Urinary bladder (tissue), 4 donors: ENCODE measurements around the gene ENTR1. TPM values are rescaled to one million over a fixed set of nuclear protein-coding genes. Genes with fewer than 3 reads are reported as not detected.

ENCODE experiments used
- DNase-seq: peaks from one replicate; pipeline ENCODE4 v3.0.0-alpha.2; 2015; ENCODE audit errors: extremely low spot score
- H3K27ac ChIP-seq: one replicate; pipeline ENCODE4 v1.5.1; 2013; ENCODE audit warnings: low read depth, mild to moderate bottlenecking, moderate library complexity
- H3K36me3 ChIP-seq: one replicate; pipeline ENCODE4 v1.6.1; 2013; ENCODE audit warnings: mild to moderate bottlenecking, moderate library complexity; ENCODE audit not compliant: insufficient read depth
- H3K4me1 ChIP-seq: one replicate; pipeline ENCODE4 v1.6.1; 2013; ENCODE audit warnings: mild to moderate bottlenecking, moderate library complexity; ENCODE audit not compliant: insufficient read depth
- H3K4me3 ChIP-seq: one replicate; pipeline ENCODE4 v1.5.1; 2013; ENCODE audit warnings: low read depth, low read length
- WGBS: extraction: QIAGEN DNeasy Blood & Tissue Kit; methylation state at CpG from one replicate; pipeline ENCODE4 v1.1.7; 2013; 5-methylcytosine and 5-hydroxymethylcytosine counted together
- polyA plus RNA-seq: library from polyadenylated mRNA; stranded (reverse); fragments of 200-250 nt; gene quantifications from one replicate; pipeline ENCODE4 v1.2.3, GENCODE V29; 2013
- total RNA-seq: library from RNA; depleted of rRNA; stranded (reverse); fragments of >200 nt; gene quantifications from one replicate; pipeline ENCODE4 v1.2.3, GENCODE V29; 2014
- donor health status: healthy with polysubstance abuse.
- donor health status: healthy.

Gene ENTR1
- total and polyA plus RNA-seq, 2 donors: 20.4 to 37.5 TPM

- no peak overlapping the region for H3K27ac ChIP-seq
- no peak for DNase-seq
- no peak overlapping the region for H3K4me3 ChIP-seq
- WGBS: 86% methylated on average over 21 of the region's 21 CpGs
- H3K36me3 ChIP-seq: peaks cover 2% of the 10 kb centered on the region
- no peaks in the 10 kb centered on the region for H3K4me1 ChIP-seq
Measured at GRCh38 chr9:136392538-136393449, 17.6 kb downstream of the ENTR1 start.

DNA sequence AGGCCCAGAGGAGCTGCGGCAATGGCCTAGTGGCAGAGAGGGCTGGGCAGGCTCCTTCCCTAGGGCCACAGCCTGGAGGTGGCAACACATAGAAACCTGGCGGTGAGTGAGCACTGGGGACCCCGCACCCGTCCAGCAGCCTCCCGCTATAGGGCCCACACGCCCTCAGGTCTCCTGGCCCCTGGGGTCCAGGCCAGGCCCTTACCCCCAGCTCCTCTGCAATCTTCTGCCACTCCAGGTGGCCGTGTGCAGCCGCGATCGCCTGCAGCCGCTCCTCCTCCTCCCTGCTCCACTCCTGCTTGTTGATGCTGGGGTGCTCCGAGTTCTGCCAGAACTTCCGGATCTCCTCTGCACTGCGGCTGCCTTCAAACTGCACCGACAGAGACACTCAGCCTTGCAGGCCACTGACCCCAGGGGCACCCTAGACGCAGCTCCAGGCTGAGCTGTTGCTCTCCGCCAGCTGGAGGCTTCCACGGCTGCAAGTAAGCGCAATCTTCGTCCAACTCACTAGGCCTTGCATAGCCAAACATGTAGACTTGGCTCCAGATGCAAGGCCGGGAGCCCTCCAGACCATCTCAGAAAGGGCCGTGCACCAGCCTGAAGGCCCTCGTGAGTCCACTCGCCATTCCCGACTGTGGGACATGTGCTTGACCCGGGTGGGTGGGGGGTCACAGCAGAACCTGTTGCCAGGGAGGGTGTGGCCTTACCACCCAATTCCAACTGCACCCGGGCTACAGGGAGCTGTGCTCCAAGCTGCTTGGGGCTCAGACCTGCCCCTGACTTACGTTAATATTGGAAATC is 18.5 kb downstream of the ENTR1 start:
- Histone ChIP-seq H3K27ac (no peak overlapping the region), H3K36me3 (peaks cover 2% of the 10 kb centered on the region), H3K4me3 (no peak overlapping the region), H3K4me1 (no peaks in the 10 kb centered on the region)
- no peak for DNase-seq
- WGBS: 93% methylated on average over 28 of the region's 28 CpGs

- no peaks in the 10 kb centered on the region for H3K4me1 ChIP-seq
- WGBS: 87% methylated on average over 14 of the region's 14 CpGs
- no peak overlapping the region for H3K4me3 ChIP-seq
- no peak overlapping the region for H3K27ac ChIP-seq
- no peak for DNase-seq
- H3K36me3 ChIP-seq: peaks cover 2% of the 10 kb centered on the region
Measured at GRCh38 chr9:136389396-136389795, 21.0 kb downstream of the ENTR1 start.

DNA sequence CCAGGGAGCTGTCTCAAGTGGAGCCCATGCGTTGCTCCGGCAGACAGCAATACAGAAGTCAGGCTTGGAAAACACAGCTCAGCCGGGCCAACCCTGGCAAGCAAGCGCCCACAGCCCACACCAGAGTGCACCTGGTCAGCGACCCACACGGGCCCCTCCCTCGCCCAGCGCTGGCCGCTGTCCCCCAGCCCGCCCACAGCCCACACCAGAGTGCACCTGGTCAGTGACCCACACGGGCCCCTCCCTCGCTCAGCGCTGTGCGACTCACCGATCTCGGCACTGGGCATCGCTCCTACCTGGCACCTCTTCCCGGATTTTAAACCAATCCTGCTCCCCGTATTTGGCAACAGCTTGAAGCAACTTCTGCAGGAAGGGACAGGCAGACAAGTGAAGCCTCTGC is 23.2 kb downstream of the ENTR1 start:
- DNase-seq: no peak
- H3K36me3 ChIP-seq: peaks cover 2% of the 10 kb centered on the region
- 95% methylated on average over 19 of the region's 19 CpGs for WGBS
- H3K4me1 ChIP-seq: no peaks in the 10 kb centered on the region
- no peak overlapping the region for H3K4me3 ChIP-seq
- H3K27ac ChIP-seq: no peak overlapping the region

- no peak overlapping the region for H3K27ac ChIP-seq
- 94% methylated on average over 13 of the region's 13 CpGs for WGBS
- no peaks in the 10 kb centered on the region for H3K4me1 ChIP-seq
- H3K36me3 ChIP-seq: no peaks in the 10 kb centered on the region
- H3K4me3 ChIP-seq: no peak overlapping the region
- no peak for DNase-seq
Measured at GRCh38 chr9:136386018-136386417, 24.4 kb downstream of the ENTR1 start.

GRCh38 chr9:136385015-136385414 is 25.4 kb downstream of the ENTR1 start:
- WGBS: 92% methylated on average over 11 of the region's 11 CpGs
- Histone ChIP-seq H3K27ac (no peak overlapping the region), H3K4me1 (no peaks in the 10 kb centered on the region), H3K36me3 (no peaks in the 10 kb centered on the region), H3K4me3 (no peak overlapping the region)
- no peak for DNase-seq

DNA sequence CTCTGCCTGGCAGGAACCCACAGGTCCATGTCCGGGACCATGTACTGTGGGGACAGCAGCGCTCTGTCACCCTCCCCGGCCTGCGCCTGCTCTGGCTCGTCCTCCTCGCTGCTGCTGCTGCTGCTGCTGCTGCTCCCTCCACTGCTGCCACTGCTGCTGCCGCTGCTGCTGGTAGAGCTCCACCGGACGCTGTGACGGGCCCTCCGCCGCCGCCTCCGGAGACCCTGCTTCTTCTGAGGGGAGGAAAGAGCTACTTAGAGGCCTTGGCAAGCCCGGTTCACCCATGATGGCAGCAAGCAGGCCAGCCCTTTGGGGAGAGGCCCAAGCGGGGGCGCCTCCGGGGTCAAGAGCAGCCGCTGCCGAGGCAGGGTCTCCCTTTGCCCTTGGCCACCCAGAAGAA is 27.0 kb downstream of the ENTR1 start:
- Histone ChIP-seq H3K4me1 (no peaks in the 10 kb centered on the region), H3K4me3 (no peak overlapping the region), H3K36me3 (peaks cover 2% of the 10 kb centered on the region), H3K27ac (no peak overlapping the region)
- WGBS: 96% methylated on average over 20 of the region's 20 CpGs
- DNase-seq: no peak

DNA sequence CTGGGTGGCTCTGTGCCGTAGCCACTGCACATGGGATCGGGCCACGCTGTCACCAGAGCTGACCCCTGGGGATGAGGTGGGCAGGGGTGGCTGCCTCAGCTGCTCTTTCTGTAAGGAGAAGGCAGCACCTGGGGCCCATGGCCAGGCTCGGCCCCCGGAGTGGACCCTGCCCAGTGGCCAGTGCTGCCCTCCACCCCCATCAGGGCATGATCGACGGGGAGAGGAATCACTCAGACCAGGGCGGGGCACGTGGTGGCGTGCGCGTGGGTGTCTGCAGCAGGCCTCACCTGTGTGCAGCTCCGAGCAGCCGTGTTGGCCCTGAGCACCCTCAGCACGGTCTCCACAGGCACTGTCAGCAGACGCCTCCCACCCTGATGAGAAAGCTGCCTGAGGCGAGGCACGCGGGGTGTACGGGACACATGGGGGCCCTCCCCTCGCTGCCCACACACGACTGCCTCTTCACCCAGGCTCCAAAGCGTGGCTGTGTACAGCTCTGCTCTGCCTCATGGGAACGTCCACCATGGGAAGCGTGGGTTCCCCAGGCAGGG is 28.4 kb downstream of the ENTR1 start:
- WGBS: 92% methylated on average over 25 of the region's 25 CpGs
- no peak overlapping the region for H3K27ac ChIP-seq
- no peak for DNase-seq
- H3K4me1 ChIP-seq: no peaks in the 10 kb centered on the region
- peaks cover 2% of the 10 kb centered on the region for H3K36me3 ChIP-seq
- H3K4me3 ChIP-seq: no peak overlapping the region

DNA sequence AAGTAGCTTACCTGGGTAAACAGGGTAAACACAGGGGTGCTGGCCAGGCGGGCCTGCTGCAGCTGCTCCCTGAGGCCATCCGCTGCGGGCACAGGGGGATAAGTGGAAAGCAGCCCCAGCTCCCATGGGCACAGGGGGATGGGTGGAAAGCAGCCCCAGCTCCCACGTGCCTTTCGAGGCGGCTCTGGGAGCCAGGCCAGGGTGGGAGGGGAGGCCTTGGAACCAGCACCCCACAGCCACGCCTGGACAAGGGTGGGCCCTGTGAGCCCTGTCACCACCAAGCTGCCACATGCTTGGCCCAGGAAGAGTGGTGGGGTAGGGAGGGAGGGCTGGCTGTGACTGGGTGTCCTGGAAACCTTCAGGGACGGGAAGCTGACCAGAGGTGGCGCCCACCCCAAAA is 29.1 kb downstream of the ENTR1 start:
- Histone ChIP-seq H3K36me3 (peaks cover 2% of the 10 kb centered on the region), H3K4me3 (no peak overlapping the region), H3K4me1 (no peaks in the 10 kb centered on the region), H3K27ac (no peak overlapping the region)
- DNase-seq: no peak
- WGBS: 76% methylated on average over 9 of the region's 9 CpGs

GRCh38 chr9:136380381-136380780 is 30.0 kb downstream of the ENTR1 start:
- no peaks in the 10 kb centered on the region for H3K4me1 ChIP-seq
- 94% methylated on average over 17 of the region's 17 CpGs for WGBS
- peaks cover 2% of the 10 kb centered on the region for H3K36me3 ChIP-seq
- no peak for DNase-seq
- H3K4me3 ChIP-seq: no peak overlapping the region
- H3K27ac ChIP-seq: no peak overlapping the region

- 85% methylated on average over 11 of the region's 11 CpGs for WGBS
- Histone ChIP-seq H3K27ac (no peak overlapping the region), H3K4me3 (no peak overlapping the region), H3K36me3 (peaks cover 2% of the 10 kb centered on the region), H3K4me1 (no peaks in the 10 kb centered on the region)
- no peak for DNase-seq
Measured at GRCh38 chr9:136379891-136380290, 30.5 kb downstream of the ENTR1 start.

DNA sequence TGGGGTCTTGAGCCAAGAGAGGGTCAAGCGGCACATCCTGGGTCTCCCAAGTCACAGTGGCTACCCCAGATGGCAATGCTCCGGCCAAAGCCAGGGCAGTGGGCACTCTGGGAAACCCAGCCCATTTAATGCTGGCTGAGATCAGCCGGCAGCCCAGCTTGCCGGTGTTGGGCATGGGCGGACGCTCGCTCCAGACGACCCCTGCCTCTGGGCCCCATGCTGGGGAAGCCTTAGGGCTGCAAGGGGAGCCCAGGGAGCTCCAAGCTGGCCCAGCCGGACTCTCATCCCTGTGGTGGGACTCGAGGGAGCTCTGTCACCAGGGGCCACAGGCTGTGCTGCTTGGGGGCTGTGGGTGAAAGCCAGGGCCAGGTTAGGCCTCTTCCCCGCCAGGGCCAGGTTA is 31.0 kb downstream of the ENTR1 start:
- peaks cover 2% of the 10 kb centered on the region for H3K36me3 ChIP-seq
- 92% methylated on average over 11 of the region's 11 CpGs for WGBS
- H3K27ac ChIP-seq: no peak overlapping the region
- H3K4me3 ChIP-seq: no peak overlapping the region
- DNase-seq: no peak
- H3K4me1 ChIP-seq: no peaks in the 10 kb centered on the region

- no peak for DNase-seq
- no peak overlapping the region for H3K4me3 ChIP-seq
- H3K4me1 ChIP-seq: no peaks in the 10 kb centered on the region
- peaks cover 2% of the 10 kb centered on the region for H3K36me3 ChIP-seq
- WGBS: 88% methylated on average over 18 of the region's 18 CpGs
- H3K27ac ChIP-seq: no peak overlapping the region
Measured at GRCh38 chr9:136379003-136379287, 31.5 kb downstream of the ENTR1 start.
